Spleen (tissue), 7 donors: ENCODE results near the gene BCL11B.

Source experiments
- POLR2A ChIP-seq, 3 donors: fragments of 450-650 bp; IDR thresholded peaks; one replicate each; pipeline ENCODE4 v1.5.1; 2017; ENCODE audit warnings: antibody characterized with exemption in 3 of 3, mild to moderate bottlenecking in 1 of 3
- POLR2AphosphoS5 ChIP-seq, 3 donors: sonication (generic); formaldehyde crosslinking; IDR thresholded peaks; one replicate each; pipeline ENCODE4 v1.5.1; 2017; ENCODE audit warnings: antibody characterized with exemption in 3 of 3
- TF ChIP-seq, protein P1 (sequence below), 11 experiments: fragments of 200-600 bp in 7 of 11; fragments of 450-650 bp in 4 of 11; sonication (generic) in 4 of 11; IDR thresholded peaks in 8 of 11; conservative IDR thresholded peaks in 3 of 11; 1 replicate in 7 of 11; 2 replicates in 4 of 11; pipeline versions ENCODE4 v1.4.0 to v1.8.0; 2016 to 2021; ENCODE audit warnings: antibody characterized with exemption in 11 of 11, inconsistent platforms in 4 of 11, mild to moderate bottlenecking in 1 of 11
- donor health status: DM: no; HTN: no; CAD: no; lungs with moderate emphysema.
- donor health status: DM: no; HTN: no; CAD: no.
- donor health status: DM: no; HTN: no; CAD: no.

DNA sequence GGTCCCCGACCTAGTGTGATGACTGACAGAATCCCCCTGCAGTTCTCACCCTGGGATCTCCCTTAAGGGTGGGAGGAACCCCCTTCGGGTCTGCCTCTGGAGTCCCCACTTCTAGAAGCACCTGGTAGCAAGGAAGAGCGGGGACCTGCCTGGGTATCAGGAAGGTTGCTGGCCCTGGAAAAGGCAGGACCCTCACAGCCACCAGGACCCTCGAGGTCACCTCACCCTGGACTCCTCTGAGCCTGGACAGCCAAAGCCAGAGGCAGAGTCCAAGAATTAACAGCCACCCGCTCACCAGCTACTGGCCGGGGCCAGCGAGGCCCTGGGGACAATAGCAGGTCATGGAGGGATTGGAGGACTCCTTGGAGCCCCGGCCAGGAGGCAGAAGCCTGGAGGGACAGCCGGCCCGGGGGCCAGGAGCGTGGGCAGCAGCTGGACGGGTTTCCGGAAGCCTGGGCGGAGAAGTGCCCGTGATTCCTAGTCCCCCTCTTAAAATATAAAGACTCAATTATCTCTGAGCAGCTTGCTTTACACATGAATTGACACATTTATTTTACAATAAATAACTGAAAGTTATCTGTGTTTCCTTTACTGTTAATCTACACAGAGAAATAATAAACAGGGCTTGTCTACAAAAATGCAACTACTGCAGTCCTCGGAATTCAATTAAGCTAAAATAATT lies 17.5 kb downstream of the BCL11B start:
- TF ChIP-seq POLR2AphosphoS5 (IDR thresholded peaks at IDR 0.05) (no peak), POLR2A (IDR thresholded peaks at IDR 0.05) (no peak)
- TF ChIP-seq, protein P1, sequence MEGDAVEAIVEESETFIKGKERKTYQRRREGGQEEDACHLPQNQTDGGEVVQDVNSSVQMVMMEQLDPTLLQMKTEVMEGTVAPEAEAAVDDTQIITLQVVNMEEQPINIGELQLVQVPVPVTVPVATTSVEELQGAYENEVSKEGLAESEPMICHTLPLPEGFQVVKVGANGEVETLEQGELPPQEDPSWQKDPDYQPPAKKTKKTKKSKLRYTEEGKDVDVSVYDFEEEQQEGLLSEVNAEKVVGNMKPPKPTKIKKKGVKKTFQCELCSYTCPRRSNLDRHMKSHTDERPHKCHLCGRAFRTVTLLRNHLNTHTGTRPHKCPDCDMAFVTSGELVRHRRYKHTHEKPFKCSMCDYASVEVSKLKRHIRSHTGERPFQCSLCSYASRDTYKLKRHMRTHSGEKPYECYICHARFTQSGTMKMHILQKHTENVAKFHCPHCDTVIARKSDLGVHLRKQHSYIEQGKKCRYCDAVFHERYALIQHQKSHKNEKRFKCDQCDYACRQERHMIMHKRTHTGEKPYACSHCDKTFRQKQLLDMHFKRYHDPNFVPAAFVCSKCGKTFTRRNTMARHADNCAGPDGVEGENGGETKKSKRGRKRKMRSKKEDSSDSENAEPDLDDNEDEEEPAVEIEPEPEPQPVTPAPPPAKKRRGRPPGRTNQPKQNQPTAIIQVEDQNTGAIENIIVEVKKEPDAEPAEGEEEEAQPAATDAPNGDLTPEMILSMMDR (IDR thresholded peaks at IDR 0.05 in 8 of 11, conservative IDR thresholded peaks at IDR 0.05 in 3 of 11) = no peak
